Lower leg skin (tissue), 4 donors: Measurements from ENCODE around the gene RABEPK. TPM values are rescaled to one million over a fixed set of nuclear protein-coding genes. Genes with fewer than 3 reads are reported as not detected.
"Not testable (repeated sequence)": the region's sequence is repeated elsewhere in the genome, so short reads cannot be mapped to it uniquely, and the experiment has no call there.

Source experiments
- DNase-seq, 2 donors: peaks; one replicate each; pipeline ENCODE4 v3.0.0-alpha.2; 2019; ENCODE audit warnings: low spot score in 2 of 2
- H3K4me3 ChIP-seq: fragments of 200-600 bp; sonication (generic); 2 replicates; pipeline ENCODE4 v1.5.1; 2017; ENCODE audit warnings: mild to moderate bottlenecking, low read depth; ENCODE audit not compliant: poor library complexity, severe bottlenecking
- CTCF ChIP-seq, 3 donors: fragments of 450-650 bp; IDR thresholded peaks; one replicate each; pipeline ENCODE4 v1.5.1; 2016; ENCODE audit warnings: antibody characterized with exemption in 3 of 3, mild to moderate bottlenecking in 3 of 3, moderate library complexity in 2 of 3
- POLR2A ChIP-seq, 2 donors: fragments of 450-650 bp; IDR thresholded peaks; one replicate each; pipeline ENCODE4 v1.6.1; 2016 to 2017; ENCODE audit warnings: antibody characterized with exemption in 2 of 2, mild to moderate bottlenecking in 1 of 2, moderate library complexity in 1 of 2
- WGBS, 2 donors: methylation state at CpG; one replicate each; pipeline ENCODE4 v1.1.5; 2018; 5-methylcytosine and 5-hydroxymethylcytosine counted together
- intact Hi-C: fragments of 100-400 bp; cut with DNase I; formaldehyde crosslinking; loops from one replicate; pipeline ENCODE4 v1.15.0; 2023; ENCODE audit warnings: low total_unique reads
- total RNA-seq, 4 donors: library from RNA; depleted of rRNA; stranded (reverse); fragments of >200 nt; gene quantifications; one replicate each; pipeline ENCODE4 v1.1.0, GENCODE V29; 2016

Gene RABEPK
- total RNA-seq, 4 donors from 2014 or later = 12.3 to 17.9 (median 14.1) TPM

GRCh38 chr9:125214186-125214585, 13.8 kb downstream of the RABEPK start:
- H3K4me3 ChIP-seq = no peak overlapping the region
- TF ChIP-seq POLR2A (IDR thresholded peaks at IDR 0.05) (no peak), CTCF (IDR thresholded peaks at IDR 0.05) (no peak)
- no peak for DNase-seq
- intact Hi-C loops = no loop called here
- WGBS, 2 donors = 84 to 90% methylated on average over 5 of the region's 5 CpGs

- no peak for DNase-seq
- WGBS, 2 donors = 92 to 97% methylated on average over 3 of the region's 3 CpGs
- intact Hi-C loops = no loop called here
- TF ChIP-seq POLR2A (IDR thresholded peaks at IDR 0.05) (no peak), CTCF (IDR thresholded peaks at IDR 0.05) (no peak)
- no peak overlapping the region for H3K4me3 ChIP-seq
Measured at GRCh38 chr9:125218621-125219020, 18.3 kb downstream of the RABEPK start.

GRCh38 chr9:125224858-125225257, 24.5 kb downstream of the RABEPK start:
- H3K4me3 ChIP-seq, intact Hi-C loops, DNase-seq: not testable (repeated sequence)

- TF ChIP-seq CTCF (IDR thresholded peaks at IDR 0.05) (no peak), POLR2A (IDR thresholded peaks at IDR 0.05) (no peak)
- intact Hi-C loops = no loop called here
- 94 to 98% methylated on average over 6 of the region's 6 CpGs for WGBS, 2 donors
- H3K4me3 ChIP-seq = no peak overlapping the region
- DNase-seq = no peak
Measured at GRCh38 chr9:125227761-125228160, 27.4 kb downstream of the RABEPK start.

GRCh38 chr9:125233678-125234077, 33.3 kb downstream of the RABEPK start:
- 58 to 69% methylated on average over 3 of the region's 3 CpGs for WGBS, 2 donors
- DNase-seq = no peak
- intact Hi-C loops = no loop called here
- no peak overlapping the region for H3K4me3 ChIP-seq
- no peak for TF ChIP-seq POLR2A (IDR thresholded peaks at IDR 0.05)
- TF ChIP-seq CTCF (IDR thresholded peaks at IDR 0.05) = no peak

- intact Hi-C loops, H3K4me3 ChIP-seq, DNase-seq: not testable (repeated sequence)
- 91 to 94% methylated on average over 8 of the region's 8 CpGs for WGBS, 2 donors
Measured at GRCh38 chr9:125234099-125234498, 33.8 kb downstream of the RABEPK start.

GRCh38 chr9:125235804-125236519, 35.6 kb downstream of the RABEPK start:
- H3K4me3 ChIP-seq = no peak overlapping the region
- intact Hi-C loops = no loop called here
- no peak for TF ChIP-seq CTCF (IDR thresholded peaks at IDR 0.05)
- no peak for TF ChIP-seq POLR2A (IDR thresholded peaks at IDR 0.05)
- DNase-seq = no peak
- 56 to 63% methylated on average over 5 of the region's 5 CpGs for WGBS, 2 donors

GRCh38 chr9:125236520-125237159, 36.3 kb downstream of the RABEPK start:
- intact Hi-C loops, DNase-seq, H3K4me3 ChIP-seq: not testable (repeated sequence)
- WGBS, 2 donors = 78 to 80% methylated on average over 5 of the region's 5 CpGs
